Subcutaneous adipose tissue (tissue), 4 donors: Measurements from ENCODE around the gene GDE1. TPM values are rescaled to one million over a fixed set of nuclear protein-coding genes. Genes with fewer than 3 reads are reported as not detected.

Experiments
- total RNA-seq, 4 donors: library from RNA; depleted of rRNA; stranded (reverse); fragments of >200 nt; gene quantifications; one replicate each; pipeline ENCODE4 v1.1.0, GENCODE V29; 2016
- TF ChIP-seq, protein P1 (sequence below): fragments of 450-650 bp; IDR thresholded peaks from one replicate; pipeline ENCODE4 v1.5.1; 2016; ENCODE audit warnings: low read depth, mild to moderate bottlenecking, control low read depth, antibody characterized with exemption, moderate library complexity

The GDE1 gene
- total RNA-seq, 4 donors from 2014 or later: 63.3 to 86.3 (median 74.5) TPM

DNA sequence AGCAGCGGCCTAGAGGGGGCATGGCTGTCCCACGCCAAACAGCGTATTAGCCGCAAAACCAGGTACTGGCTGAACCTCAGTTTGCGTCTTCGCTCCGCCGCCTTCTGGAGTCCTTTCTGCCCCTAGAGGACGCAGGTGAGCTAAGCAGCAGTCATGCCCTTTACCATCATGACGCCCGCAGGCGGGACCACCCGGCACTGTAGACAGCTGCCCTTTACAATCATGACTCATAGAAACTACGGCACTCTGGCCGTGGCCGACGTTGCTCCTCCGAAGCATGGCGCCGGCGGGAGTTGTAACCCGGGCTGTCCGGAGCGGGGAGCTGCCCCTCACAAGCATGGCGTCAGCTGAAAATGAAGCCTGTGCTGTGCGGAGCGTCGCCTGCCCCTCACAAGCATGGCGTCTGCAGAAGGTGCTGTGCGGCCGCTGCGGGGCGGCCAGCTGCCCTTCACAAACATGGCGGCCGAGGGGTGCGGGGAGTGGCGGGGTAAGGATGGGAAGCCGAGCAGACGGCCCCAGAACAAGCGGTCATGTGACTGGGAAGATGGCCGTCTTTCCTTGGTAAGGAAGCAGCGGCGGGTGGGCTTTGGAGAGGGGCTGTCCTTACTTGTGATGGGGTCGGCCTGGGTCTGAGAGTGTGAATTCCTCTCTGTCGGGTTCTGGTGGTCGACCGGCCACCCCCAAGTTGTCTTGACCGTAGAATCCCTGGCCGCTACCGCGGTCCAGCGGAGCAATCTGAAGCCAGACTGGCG, 33.5 kb upstream of the GDE1 start, which contains the start of gene VPS35L:
Gene VPS35L (plus strand): TSS at position 518 of the 752 bp plus-strand sequence. CDS start 27 bp downstream, at position 545.
- TF ChIP-seq, protein P1, sequence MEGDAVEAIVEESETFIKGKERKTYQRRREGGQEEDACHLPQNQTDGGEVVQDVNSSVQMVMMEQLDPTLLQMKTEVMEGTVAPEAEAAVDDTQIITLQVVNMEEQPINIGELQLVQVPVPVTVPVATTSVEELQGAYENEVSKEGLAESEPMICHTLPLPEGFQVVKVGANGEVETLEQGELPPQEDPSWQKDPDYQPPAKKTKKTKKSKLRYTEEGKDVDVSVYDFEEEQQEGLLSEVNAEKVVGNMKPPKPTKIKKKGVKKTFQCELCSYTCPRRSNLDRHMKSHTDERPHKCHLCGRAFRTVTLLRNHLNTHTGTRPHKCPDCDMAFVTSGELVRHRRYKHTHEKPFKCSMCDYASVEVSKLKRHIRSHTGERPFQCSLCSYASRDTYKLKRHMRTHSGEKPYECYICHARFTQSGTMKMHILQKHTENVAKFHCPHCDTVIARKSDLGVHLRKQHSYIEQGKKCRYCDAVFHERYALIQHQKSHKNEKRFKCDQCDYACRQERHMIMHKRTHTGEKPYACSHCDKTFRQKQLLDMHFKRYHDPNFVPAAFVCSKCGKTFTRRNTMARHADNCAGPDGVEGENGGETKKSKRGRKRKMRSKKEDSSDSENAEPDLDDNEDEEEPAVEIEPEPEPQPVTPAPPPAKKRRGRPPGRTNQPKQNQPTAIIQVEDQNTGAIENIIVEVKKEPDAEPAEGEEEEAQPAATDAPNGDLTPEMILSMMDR: no peak

DNA sequence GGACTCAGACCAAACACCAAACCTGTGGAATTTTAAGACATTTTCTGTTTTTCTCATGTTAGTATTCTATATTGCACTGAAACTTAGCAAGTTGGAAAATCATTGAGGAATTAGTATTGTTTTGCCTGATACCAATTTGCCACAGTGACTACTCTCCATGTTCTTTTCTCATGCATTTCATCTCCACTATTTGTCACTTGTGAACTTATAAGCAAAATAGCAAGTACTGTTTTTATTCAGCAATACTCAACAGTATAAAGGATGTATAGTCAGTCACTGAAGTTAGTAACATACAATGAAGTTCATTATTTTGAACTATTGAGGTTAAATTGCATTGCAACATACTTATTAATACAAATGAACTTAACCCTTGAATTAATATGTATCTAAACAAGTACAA, 27.8 kb upstream of the GDE1 start:
- TF ChIP-seq, protein P1: no peak

DNA sequence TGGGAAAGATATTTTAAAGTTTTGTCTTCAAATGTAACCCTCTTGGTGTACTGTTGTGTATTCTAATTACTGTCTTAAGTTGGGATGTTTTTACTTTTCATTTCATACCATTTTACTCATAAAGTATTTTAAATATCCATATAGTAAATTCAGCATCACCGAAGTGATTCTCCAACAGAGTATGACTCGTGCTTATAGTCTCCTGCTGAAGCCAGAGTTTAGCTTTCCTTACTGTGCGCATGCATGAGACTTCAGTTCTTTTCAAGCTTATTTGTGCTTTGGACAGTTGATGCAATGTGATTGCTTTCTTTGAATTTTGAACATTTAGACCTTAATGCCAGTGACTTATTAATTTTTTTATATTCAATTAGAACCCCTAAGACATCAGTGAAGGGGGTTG, 26.2 kb upstream of the GDE1 start:
- TF ChIP-seq, protein P1: no peak

- TF ChIP-seq, protein P1: no peak
These were observed 20.4 kb upstream of the GDE1 start for GRCh38 chr16:19542138-19542821.

DNA sequence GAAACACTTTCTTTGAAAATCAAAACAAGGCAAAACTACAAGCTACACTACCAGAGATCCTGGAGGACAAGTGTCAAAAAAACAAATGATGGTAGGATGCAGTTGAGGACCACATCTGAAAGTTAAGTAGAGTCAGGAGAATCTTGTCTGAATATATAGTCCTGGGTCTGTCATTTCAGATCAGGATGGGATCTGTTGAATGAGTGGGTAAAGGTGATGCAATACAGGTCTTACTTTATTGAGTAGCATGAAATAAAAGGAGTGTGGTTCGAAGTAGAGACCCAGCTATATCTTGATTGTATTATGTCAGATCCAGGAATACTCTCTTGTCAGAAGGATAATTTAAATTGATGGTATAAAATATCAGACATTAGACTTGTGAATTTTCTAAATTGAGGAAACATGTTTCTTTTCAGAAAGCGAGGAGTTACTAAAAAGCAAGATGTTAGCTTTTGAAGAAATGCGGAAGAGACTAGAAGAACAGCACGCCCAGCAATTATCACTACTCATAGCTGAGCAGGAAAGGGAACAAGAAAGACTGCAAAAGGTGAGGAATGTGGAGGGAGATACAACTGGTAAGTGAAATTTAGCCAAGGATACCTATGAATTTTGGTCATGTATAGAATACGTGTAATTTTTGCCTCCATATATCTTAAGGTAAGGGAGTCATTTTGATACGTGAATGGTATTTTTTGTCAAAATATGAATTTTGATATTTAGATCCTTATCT, 18.5 kb upstream of the GDE1 start:
- TF ChIP-seq, protein P1: no peak

- TF ChIP-seq, protein P1: no peak
These were observed 10.7 kb upstream of the GDE1 start for GRCh38 chr16:19532601-19533000.

DNA sequence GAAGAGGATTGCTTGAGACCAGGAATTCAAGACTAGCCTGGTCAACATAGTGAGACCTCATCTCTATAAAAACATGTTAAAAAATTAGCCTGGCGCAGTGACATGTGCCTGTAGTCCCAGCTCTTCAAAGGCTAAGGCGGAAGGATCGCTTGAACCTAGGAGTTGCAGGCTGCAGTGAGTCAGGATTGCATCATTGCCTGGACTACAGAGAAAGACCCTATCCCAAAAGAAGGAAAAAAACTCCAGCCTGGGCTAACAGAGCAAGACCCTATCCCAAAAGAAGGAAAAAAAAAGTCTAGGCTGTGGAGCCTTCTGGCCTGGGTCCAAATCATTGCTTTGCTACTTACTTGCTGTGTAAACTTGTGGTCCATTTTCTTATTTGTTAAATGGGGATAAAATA, 6.8 kb upstream of the GDE1 start:
- TF ChIP-seq, protein P1: no peak
